Fibroblast of mammary gland (primary cell): ENCODE data around the gene IGSF21.

Experiments
- DNase-seq: peaks from one replicate; pipeline ENCODE4 v3.0.0-alpha.2; 2010; ENCODE audit warnings: low read depth
- H3K4me3 ChIP-seq: 2 replicates; pipeline ENCODE4 v1.5.1; 2011; ENCODE audit warnings: low read depth, mild to moderate bottlenecking, low read length, moderate library complexity; ENCODE audit not compliant: control insufficient read depth
- CTCF ChIP-seq: conservative IDR thresholded peaks from 2 replicates; pipeline ENCODE4 v1.5.1; 2011; ENCODE audit warnings: low read depth, low read length, inconsistent platforms; ENCODE audit not compliant: control insufficient read depth, insufficient read depth

Gene IGSF21

GRCh38 chr1:18142471-18142870, 34.9 kb downstream of the IGSF21 start:
- DNase-seq, result no peak
- no peak overlapping the region for H3K4me3 ChIP-seq
- no peak for TF ChIP-seq CTCF

DNA sequence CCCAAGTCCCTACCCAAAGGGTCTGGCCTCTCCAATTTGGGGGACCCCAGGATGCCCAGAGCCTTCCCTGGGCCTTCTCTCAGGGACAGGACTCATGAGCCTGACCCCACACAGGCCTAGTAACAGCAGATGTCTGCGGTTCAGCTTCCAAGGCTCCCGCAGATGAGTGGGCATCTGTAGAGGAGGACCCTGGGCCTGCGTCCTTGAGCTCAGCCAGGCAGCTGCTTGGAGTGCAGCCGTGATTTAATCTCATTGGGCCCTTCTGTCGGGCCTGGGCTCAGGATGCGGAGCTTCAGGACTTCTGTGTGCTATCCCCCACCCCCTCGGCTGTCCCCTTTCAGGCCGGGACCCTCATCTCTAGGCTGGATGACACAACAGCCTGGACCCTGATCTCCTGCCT, 35.4 kb downstream of the IGSF21 start:
- H3K4me3 ChIP-seq, result no peak overlapping the region

DNA sequence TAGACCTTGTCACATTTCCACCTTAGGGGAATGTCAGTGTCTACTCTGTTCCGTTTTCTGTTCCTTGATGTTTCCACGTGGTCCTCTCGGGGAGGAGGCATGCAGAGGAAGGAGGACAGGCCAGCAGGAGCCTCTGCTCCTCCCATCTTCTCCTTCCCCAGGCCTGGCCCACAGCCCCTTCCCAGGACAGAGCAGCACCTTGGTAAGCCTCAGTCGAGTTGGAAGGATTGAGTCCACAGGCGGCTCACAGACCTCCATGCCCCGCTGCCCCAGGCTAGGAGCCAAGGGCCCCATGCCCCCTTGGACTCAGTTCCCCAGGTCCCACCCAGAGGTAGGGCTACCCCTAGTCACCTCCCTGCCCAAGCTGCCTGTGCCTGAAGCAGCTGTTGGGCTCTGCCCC, 36.5 kb downstream of the IGSF21 start:
- no peak for DNase-seq
- H3K4me3 ChIP-seq, result no peak overlapping the region
- no peak for TF ChIP-seq CTCF

More for the DNA sequence above, 35.4 kb downstream of the IGSF21 start:
- DNase-seq, result no peak
- TF ChIP-seq CTCF, result no peak

- no peak for TF ChIP-seq CTCF
- DNase-seq, result no peak
- no peak overlapping the region for H3K4me3 ChIP-seq
These were observed 37.5 kb downstream of the IGSF21 start for GRCh38 chr1:18144916-18145647.

DNA sequence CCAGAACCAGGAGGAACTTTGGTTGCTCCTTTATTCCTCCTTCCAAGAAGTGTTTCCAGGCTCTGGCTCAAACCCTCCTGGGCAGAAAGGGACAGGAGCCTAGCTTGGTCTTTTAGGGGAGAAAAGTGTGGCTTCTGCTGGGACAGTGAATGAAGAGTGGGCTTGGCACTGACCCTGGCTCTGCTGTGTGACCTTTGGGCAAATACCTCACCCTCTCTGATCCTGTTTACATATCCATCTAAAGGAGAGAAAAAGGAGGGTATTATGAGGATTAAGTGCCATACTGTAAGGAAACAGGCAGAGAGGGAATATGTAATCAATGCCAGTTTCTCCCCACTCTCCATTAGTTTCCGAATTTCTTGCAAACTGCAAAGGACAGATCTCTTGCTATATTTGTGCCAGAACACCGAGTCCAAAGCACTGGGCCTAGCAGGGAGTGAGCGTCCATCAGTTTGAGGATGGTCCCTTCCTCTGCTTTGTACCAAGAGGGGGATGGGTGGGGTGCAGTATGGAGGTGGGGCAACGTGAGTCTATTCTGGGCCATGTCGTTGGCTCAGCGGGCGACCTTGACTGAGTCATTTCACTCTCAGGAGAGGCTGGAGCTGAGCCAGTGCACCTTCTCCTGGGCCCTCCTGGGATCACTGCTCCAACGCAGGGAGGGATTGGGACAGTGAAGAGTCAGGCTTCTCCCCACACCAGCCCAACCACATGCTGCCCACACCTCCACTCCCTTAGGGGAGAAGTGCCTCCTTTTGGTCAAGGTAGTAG, 38.4 kb downstream of the IGSF21 start:
- DNase-seq, result no peak
- no peak overlapping the region for H3K4me3 ChIP-seq
- TF ChIP-seq CTCF, result no peak

GRCh38 chr1:18146886-18147285, 39.3 kb downstream of the IGSF21 start:
- DNase-seq, result no peak
- no peak for TF ChIP-seq CTCF
- no peak overlapping the region for H3K4me3 ChIP-seq
